HG03565 (cell line): Measurements from ENCODE around the gene BIRC2.

Source experiments
- ATAC-seq: cut with Tn5 transposase; IDR thresholded peaks from one replicate; pipeline ENCODE4 v1.9.1; 2021; ENCODE audit warnings: mild to moderate bottlenecking, moderate library complexity; ENCODE audit not compliant: unreplicated experiment

BIRC2 gene

DNA sequence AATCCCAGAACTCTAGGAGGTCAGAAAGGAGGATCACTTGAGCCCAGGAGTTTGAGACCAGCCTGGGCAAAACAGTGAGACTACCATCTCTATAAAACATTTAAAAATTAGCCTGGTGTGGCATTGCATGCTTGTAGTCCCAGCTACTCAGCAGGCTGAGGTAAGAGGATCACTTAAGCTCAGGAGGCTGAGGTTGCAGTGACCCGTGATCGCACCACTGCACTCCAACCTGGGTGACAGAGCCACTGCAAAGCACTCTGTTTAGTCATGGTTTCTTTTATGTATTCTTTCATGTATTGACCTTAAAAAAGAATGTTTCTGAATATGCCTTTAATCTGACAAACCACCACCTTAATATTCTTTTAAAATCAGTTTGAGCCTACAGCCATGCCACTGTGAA is 52.2 kb downstream of the BIRC2 start:
- no peak for ATAC-seq

DNA sequence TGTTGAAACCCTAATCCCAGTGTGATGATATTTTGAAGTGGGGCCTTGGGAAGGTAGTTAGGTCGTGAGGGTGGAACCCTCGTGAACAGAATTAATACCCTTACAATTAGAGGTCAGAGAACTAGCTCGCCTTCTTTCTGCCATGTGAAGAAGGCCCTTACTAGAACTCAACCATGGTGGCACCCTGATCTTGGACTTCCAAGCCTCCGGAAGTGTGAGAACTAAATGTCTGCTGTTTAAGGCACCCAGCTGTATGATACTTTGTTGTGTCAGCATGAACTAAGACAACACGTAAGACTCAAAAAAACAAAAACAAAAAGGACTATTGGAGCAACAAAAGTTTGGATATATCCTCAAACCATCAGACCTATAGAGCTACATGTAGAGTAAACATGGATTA is 53.6 kb downstream of the BIRC2 start:
- no peak for ATAC-seq

DNA sequence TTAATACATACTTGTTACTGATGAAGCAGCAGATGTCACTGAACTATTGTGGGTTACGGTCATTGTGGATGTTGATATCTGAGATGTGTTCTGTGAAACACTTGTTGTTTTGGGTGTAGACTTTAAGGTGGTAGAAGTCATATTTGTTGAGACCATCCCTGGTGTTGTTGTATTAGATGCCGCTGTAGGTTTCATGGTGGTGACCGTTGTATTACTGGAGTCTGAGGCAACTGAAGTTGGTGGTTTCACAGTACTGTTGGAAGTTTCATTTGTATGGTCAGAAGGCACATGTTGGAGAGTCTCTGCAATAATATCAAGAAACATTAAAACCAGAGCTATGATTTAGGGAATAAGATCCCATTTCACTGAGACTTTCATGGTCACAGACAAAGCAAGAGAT is 54.9 kb downstream of the BIRC2 start:
- ATAC-seq = no peak

DNA sequence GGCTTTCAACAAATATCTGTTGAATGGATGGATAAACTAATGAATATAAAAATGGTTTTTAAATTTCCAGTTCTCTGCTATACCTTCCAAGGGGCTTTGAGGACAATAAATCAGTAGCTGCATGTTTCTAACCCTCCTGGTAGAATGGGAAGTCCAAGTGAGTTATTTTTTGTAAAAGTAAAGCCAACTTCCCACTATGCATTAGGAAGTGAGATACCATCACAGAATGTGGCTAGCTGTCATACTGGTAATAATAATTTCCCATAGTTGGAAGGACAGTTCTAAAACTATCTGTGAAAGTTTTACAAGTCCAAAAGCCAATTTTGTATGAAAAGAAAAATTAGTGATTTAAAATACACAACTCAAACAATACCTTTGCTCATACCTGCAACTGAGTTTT is 55.5 kb downstream of the BIRC2 start:
- no peak for ATAC-seq

DNA sequence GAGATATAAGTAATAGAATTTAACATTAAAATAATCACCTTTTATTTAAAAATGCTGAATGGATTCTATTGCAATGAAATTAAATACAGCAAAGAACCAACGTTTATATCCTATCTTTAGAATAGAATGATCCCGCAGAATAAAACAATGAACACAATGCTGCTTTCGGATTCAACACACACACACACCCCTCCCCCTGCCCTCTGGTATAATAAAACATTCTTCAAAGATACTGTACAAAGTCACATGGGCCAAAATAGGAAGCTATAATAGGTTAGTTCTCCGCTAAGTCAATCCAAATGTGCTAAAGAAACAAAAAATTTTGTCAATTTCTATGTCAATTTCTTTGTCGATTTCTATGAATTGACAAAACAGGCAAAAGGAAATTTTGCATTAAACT is 58.5 kb downstream of the BIRC2 start:
- no peak for ATAC-seq

DNA sequence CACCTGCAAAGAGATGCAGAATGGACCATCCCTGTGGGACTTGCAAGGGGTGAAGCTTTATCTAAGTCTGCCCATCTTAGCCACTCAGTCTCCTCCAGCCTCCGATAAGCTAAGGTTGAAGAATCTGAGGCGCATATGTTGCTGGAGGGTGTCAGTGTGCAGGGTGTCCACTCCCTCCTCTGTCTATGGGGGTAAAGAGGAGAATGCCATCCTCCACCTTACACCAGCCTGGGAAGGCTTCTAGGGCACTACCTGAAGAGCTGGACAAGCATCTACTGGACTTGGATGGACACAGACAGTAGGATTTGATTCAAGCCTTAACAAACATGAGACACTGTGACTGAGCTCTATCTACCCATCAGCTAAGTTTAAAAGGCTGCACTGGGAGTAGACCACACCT is 59.1 kb downstream of the BIRC2 start:
- no peak for ATAC-seq

DNA sequence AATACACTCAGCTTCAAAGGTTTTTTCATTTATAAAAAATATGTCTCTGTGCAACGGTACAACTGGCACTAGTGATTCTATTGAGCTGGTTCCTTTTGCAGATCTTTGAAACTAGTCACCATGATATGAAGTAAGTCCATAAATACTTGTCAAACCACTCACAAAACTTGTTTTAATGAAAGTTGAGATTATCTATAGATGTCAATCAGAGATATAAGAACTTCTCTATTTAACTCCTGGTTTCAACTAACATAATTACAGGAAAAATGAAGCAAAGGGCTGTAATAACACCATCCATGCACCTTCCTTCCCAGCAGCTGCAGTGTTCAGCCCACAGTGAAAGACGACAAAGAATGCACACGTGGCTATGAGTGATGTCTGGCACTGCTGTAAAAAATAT is 60.9 kb downstream of the BIRC2 start:
- no peak for ATAC-seq

DNA sequence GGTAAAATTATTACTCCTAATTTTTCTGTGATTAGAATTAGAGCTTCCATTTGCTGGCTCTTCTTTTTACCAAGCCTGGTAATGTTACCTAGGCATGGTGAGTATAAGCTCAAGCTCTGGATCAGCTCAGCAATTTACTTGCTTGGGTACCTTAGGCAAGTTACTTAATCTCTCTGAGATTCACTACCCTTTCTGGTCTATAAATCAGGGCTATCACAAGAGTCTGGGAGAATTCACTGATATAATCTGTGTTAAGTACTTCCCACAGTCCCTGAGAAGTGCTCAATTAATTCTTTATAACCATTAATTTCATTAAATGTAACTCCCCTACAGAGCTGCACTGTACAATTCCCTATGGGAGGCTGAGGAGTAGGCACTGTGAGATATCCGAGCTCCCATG is 61.3 kb downstream of the BIRC2 start:
- no peak for ATAC-seq

DNA sequence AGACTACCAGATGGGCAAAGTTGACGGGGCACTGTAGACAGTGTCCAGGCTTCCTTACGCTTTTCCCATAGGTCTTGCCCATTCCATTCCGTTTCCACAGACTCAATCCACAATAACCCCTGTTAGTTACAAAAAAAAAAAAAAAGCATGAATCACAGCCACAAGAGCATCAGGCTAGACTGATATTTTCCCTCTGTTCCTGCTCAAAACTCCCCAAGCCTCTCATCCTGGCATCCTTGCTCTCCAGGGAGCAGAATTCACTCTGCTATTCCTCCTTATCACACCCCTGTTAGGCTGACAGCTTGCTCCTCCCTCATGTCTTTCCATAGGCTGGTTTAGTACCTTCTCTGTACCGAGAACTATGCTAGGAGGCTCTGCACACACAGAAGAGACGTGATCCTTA is 63.4 kb downstream of the BIRC2 start:
- ATAC-seq = no peak

DNA sequence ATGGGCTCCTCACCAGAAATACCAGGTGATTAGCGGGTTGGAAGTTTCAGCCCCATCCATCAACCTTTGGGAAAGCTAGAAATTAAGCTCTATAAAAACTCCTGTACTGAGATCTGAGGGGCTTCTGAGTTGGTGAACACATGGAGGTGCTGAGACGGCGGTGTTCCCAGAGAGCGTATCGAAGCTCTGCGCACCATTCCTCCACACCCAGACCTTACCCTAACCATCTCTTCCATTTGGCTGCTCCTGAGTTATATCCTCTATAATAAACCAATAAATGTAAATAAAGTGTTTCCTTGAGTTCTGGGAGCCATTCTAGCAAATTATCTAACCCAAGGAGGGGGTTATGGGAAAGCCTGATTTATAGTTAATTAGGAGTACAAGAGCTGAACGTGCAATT is 64.1 kb downstream of the BIRC2 start:
- ATAC-seq = no peak

DNA sequence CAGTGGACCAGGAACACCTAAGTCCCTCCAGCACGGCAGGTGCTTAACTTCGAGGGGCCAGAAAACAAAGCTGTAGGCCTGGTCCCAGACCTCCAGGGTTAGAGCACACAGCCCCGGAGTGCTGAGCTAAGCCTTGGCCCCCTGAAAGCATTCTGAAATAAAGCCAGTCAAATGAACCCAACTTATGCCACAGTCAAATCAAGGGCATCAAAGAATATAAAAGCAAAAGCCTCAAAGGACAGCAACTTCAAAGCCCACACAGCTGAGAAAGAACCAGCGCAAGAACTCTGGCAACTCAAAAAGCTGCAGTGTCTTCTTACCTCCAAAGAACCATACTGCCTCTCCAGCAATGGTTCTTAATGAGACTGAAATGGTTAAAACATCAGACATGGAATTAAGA is 66.5 kb downstream of the BIRC2 start:
- no peak for ATAC-seq

DNA sequence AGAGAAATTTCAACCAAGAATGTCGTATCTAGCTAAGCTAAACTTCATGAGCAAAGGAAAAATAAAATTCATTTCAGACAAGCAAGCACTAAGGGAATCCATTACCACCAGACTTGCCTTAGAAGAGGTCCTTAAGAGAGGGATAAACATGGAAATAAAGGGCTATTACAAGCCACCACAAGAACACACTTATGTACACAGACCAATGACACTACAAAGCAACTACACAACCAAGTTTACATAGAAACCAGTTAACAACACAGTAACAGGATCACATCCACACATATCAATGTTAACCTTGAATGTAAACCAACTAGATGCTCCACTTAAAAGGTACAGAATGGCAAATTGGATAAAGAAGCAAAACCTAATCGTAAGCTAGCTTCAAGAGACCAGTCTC is 67.5 kb downstream of the BIRC2 start:
- ATAC-seq = no peak

DNA sequence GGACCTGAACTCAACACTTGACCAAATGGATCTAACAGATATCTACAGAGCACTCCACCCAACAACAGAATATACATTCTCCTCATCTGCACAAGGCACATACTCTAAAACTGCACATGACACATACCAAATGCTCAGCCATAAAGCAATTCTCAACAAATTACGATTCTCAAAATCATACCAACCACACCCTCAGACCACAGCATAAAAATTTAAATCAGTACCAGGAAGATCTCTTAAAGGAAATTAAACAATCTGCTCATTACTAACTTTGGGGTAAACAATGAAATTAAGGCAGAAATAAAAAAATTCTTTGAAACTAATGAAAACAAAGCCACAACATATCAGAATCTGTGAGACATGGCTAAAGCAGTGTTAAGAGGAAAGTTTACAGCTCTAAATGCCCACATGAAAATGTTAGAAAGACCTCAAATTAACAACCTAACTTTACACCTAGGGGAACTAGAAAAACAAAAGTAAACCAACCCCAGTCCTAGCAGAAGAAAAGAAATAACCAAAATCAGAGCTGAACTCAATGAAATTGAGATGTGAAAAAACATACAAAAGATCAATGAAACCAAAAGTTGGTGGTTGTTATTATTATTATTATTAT is 68.4 kb downstream of the BIRC2 start:
- ATAC-seq = no peak

DNA sequence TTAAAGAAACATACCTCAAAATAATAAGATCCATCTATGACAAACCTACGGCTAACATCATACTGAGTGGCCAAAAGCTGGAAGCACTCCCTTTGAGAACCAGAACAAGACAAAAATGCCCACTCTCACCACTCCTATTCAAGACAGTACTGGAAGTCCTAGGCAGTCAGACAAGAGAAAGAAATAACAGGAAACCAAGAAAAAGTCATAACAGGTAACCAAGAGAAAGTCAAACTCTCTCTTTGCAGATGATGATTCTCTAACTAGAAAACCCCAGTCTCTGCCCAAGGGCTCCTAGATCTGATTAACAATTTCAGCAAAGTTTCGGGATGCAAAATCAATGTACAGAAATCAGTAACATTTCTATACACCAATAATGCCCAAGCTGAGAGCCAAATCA is 70.0 kb downstream of the BIRC2 start:
- ATAC-seq = no peak

DNA sequence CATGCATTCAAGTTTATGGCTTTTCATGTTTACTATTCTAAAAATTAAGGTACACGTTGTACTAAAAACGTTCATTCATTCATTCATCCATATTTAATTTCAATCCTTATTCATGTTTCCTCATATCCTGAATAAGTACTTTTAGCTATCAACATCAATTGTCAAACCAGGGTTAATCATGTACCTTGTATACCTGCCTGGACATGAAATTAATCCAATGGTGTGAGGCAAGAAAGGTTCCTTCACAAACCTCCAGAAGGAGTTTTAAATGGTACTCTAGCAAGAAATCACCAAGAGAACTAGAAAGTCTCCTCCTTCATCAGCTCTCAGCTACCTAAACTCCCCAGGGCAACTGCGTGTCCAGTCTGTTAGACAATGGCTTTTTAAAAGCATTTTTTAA is 72.2 kb downstream of the BIRC2 start:
- ATAC-seq = no peak

DNA sequence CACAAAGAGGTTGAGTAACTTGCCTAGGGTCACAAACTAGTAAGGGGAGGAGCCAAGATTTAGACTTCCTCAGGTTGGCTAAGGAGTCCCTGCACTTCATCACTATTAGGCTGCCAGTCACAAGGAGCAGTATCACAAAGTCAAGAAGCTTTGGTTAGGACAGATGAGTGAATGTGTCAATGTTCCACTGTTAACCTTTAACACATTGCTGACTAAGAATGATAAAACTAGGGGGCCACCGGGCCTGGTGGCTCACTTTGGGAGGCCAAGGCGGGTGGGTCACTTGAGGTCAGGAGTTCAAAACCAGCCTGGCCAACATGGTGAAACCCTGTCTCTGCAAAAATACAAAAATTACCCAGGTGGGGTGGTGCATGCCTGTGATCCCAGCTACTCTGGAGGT is 73.5 kb downstream of the BIRC2 start:
- ATAC-seq = peak; percentile 65

DNA sequence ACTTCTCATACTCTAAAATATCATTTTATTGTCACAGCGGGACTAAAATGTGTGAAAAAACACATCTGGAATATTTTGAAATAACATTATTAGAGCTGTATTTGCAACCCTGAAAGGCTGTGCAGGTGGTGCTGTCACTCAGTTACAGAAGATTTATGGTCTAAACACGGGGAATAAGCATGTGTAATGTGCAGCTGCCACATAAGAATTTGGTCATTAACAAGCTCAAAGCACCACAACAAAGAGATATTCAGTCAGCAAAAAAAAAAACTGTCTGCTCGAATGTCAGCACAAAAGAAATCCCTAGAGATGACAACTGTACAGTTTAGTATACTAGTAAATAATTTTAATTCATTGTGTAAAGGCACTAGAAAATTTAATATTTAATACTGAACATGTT is 74.2 kb downstream of the BIRC2 start:
- no peak for ATAC-seq

DNA sequence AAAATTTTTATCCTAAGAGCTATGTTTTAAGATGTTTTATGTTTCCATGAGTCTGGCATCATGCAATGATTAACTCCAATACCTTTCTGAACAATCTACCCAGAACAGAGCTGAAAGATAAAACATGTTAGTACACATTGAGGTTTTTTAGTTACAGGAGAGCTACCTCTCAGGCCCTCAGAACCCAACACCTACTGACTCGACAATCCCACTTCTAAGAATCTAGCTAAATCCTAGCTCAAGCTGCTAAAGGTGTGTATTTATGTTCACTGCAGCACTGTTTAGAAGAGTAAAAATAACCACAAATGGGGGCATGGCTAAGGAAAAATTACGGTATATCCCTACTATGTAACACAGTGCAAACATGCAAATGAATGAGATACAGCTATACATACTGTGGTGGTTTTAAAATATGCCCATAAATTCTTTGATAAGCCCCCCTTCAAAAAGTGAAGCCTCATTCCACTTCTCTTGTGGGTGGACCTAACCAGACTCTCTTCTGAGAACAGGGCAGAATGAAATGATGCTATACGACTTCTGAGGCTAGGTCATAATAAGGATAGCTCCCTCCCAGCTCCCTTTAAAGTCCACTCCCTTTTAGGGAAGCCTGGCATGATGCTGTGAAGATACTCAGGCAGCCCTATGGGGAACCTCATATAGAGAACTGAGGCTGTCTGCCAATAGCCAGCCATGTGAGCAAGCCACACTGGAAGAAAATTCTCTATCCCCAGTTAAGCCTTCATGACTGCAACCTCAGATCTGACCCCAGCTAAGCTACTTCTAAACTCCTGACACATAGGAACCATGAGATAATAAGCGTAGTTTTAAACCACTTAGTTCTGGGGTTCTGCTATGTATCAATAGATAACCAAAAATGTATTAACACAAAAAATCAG is 76.1 kb downstream of the BIRC2 start:
- ATAC-seq = no peak

DNA sequence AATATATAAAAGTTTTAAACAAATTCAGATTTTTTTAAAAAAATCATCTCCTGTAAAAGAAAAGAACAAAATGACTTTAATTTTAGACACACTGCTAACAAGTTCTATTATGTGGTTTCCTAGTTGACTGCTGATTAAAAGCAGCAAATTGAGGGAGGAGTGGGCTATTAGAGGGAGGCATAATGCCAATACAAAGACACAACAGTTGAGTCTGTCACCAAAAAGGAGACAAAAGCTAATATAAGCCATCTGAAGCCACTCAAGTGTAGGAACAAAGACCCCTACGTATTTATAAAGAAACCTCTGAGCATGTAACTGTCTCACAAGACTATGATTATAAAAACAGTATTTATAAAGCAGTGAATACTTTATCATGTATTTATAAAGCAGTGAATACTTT is 76.9 kb downstream of the BIRC2 start:
- no peak for ATAC-seq

DNA sequence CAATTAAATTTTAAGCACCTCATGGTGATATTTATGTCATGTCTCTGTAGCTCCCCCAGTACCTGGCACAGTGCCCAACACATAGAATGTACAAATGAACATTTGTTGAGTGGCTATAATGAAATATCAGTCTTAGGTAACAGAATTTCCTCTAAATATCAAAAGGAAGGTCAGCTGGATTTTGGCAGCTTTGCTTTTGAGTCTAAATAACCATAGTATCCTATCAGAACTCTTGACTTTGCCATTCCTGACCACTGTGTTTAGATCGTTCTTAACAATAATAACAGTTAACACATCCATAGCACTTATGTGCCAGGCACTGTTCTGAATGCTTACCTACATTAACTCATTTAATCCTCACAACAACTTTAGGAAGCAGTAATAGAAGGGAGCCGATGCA is 79.0 kb downstream of the BIRC2 start:
- ATAC-seq = no peak

DNA sequence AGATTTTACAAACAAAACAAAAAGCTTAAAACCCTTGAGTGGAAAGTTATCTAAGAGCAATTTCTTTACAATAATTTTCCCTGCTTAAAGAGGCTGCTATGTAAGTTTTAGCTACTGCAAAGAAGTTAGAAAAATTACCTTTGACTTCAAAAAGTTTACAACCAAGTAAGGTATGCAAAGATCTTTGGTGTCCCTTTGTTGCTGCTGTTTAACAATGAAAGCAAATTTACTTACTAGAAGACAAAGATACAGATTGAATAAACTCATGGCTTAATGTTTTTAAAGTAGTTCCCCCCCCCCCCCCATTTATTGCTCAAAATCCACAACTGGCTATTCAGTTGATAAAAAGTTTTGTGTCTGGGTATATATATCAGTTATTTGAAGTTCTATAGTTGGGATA is 79.6 kb downstream of the BIRC2 start:
- no peak for ATAC-seq

DNA sequence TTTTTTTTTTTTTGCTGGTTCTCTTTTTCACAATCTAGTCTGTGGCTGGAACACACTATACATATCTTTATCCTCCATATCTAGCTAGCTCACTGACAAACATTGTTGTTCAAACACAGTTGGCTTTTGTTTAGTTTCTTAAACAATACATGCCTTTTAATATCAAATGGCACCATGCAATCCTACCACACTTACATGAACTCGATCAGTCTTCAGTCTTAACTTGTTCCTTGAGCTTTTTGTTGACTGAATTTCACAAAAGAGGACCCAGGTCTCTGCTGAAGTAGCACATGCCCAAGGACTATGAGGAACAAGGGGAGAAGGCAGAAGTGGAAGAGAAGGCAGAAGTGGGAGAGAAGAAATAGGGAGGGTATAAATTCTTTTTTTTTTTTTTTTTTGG is 80.1 kb downstream of the BIRC2 start:
- ATAC-seq = no peak
